ENCODE measurements around the gene NMNAT1.
A peak's percentile ranks its signal among the peaks of the same experiment; 100 is the strongest.
"Not testable (repeated sequence)": the region's sequence is repeated elsewhere in the genome, so short reads cannot be mapped to it uniquely, and the experiment has no call there.

Gene NMNAT1

GRCh38 chr1:9942939-9943788, at the start of gene NMNAT1, which contains the start of gene LZIC:
TSS of gene NMNAT1 (plus strand) at chr1:9943475. CDS start at chr1:9972074, 28,599 bp downstream.
TSS of gene LZIC (minus strand) at chr1:9943391. CDS start at chr1:9936619, 6,772 bp downstream.
- DNase-seq: peak; percentile 83 to 93

DNA sequence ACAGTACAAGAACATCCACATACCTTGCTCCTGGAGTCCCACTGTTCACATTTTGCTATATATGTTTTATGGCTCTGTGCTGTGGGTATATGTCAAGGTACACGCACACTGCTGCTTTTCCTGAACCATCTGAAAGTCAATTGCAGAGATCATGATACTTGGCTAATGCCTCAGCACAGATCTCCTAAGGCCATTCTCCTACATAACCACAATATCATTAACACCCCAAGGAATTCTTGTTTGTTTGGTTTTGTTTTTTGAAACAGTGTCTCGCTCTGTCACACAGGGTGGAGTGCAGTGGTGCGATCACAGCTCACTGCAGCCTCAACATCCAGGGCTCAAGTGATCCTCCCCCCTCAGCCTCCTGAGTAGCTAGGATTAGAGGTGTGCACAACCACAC, 49.2 kb upstream of the NMNAT1 start:
- DNase-seq: no peak

- DNase-seq: peak; percentile 36 to 57
Measured at GRCh38 chr1:9900142-9901043, 42.9 kb upstream of the NMNAT1 start.

- no peak for DNase-seq
Measured at GRCh38 chr1:9901148-9902059, 41.9 kb upstream of the NMNAT1 start.

- peak in 1 of 2 donors; percentile 45 for DNase-seq
Measured at GRCh38 chr1:9902060-9902452, 41.2 kb upstream of the NMNAT1 start.

- DNase-seq: no peak
Measured at GRCh38 chr1:9903801-9904527, 39.3 kb upstream of the NMNAT1 start.

- DNase-seq: no peak
Measured at GRCh38 chr1:9904596-9904995, 38.7 kb upstream of the NMNAT1 start.

GRCh38 chr1:9905010-9905409, 38.3 kb upstream of the NMNAT1 start:
- DNase-seq: no peak

DNA sequence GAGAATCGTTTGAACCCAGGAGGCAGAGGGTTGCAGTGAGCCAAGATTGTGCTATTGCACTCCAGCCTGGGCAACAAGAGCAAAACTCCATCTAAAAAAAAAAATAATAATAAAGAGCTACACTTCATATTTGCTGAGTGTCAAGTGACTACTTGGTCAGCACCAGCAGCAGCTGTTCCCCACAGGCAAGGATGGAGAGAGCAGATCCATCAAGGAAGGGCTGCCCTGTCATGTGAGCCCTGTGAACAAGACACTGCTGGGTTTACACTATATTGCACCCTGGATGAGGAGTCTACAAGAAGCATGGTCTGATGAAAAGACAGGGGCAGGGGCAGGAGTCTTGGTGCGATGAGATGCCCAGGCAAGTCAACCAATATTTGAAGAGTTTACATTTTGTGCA, 36.8 kb upstream of the NMNAT1 start:
- DNase-seq: no peak

DNA sequence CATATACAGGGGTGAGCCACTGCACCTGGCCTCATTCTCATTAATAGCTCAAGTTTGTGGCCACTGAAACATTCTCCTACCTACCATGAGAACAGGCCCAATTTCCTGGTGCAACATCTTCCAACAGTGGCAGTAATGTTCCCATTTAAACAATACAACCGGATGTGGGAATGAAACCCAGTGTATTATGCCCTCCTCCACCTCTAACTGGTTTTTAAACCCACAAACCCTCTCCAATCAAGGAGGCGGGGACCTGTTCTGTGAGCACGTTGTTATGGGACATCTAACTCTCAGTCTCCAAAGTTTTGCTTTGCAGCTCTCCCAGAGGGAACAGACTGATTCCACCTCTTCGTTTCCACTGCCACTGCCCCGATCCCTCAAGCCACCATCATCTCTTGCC, 35.8 kb upstream of the NMNAT1 start:
- no peak for DNase-seq

DNA sequence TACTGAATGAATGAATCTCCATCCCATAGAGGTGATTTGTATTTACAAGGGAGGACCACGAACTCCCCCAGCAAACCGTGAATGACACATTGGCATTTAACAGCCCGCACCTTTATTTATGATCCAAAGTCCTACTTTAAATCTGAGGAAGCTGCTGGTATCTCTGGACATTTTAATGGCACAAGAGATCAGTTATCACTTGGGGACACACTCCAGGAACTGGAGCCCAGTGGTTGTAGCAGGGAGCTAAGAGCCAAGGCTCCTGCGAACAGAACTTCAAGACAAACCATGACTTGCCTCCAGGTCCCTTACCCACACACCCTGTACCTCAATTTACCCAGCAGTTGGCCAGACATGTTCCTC, 34.4 kb upstream of the NMNAT1 start:
- no peak for DNase-seq

DNA sequence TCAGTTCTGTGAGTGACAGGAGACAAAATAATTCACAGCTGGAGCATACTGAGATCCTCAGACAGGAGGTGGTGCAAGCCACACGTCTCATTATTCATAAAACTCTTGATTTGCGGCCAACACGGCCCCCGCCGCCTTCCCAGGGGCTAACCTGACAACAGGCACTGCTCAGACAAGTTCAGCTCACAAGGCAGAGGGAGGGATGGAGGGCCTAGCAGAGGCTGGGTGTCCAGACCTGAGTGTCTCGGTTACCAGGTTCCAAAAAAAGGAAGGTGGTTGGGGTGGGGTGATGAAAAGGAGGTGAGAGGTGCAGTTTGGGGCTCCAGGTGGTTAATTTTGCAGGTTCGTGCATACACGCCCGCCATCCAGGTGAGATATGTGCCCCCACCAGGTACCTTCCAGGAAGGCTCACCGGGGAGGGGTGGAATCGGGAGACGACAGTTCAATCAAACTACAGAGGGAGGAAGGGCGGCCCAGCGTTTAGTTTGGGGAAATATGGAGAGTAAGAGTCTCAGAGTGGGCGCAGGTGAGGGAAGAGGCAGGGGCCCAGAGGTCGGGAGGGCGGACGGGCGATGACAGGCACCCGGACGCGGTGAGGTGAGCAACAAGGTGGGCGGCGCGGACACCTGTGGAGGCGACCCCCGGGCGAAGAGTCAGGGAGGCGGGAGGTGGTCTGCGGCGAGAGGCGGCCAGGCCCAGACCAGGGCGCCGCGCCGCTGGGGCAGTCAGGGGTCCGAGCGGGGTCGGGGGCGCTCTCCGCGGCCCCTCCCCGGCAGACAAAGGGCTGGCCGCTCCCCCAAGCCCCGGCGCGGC, 33.8 kb upstream of the NMNAT1 start:
- DNase-seq: no peak

DNA sequence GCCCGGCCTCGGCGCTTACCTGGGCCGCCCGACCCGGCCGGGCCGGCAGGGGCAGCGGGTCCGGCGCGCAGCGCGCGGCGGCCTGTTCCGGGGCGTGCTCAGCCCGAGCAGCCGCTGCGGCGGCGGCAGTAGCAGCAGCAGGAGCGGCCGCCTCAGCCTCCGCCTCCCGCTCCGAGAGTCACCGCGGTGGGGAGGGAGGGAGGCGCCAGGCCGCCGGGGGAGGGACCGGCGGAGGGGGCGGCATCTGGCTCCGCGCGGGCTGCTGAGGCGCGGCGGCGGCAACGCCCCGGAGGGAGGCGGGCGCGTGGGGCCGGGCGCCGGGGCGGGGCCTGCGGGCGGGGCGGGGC, 33.2 kb upstream of the NMNAT1 start, which contains the start of gene CTNNBIP1:
TSS of gene CTNNBIP1 (minus strand) at position 194 of the 347 bp plus-strand sequence. CDS start 38,205 bp downstream, outside the sequence.
- peak in 1 of 2 donors; percentile 98 for DNase-seq

- peak; percentile 99 to 100 for DNase-seq
Measured at GRCh38 chr1:9910423-9911178, 32.7 kb upstream of the NMNAT1 start.

- DNase-seq: no peak
Measured at GRCh38 chr1:9912264-9912936, 30.9 kb upstream of the NMNAT1 start.

- no peak for DNase-seq
Measured at GRCh38 chr1:9914610-9914937, 28.7 kb upstream of the NMNAT1 start.

DNA sequence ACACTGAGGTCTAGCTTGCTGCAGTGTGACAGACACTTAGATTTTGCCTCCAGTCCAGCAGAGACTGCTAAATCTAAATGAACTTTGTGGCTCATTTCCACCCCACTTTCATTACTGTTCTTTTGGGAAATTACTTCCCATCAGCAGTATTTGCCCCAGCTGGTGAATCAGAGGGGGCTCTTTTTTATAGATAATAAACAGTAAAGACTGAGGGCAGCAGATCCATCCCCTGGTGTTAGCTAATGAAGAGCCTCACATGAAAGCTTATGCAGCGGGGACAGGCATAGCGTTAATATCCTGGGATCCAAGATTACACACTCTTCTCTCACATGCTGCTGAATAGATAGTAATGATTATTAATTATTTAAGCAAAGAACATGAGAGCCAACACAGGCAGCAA, 26.8 kb upstream of the NMNAT1 start:
- no peak for DNase-seq

GRCh38 chr1:9917495-9917894, 25.8 kb upstream of the NMNAT1 start:
- DNase-seq: not testable (repeated sequence)

DNA sequence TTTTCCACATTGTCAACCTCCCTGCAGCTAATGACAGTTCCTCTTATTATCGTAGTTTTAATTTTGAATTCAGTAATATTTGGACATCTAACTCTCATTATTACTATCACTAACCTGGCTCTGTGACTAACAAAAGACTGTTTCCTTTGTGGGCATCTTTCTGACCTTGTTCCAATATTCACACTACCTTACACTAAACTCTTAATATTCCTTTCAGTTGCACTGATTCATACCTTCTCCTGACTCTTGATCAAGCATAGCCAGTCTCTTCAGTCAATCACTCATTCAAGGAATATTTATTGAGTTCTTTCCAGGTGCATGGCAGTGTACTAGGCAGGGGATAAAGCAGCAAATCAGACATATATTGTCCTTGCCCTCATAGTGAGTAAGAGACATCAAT, 25.4 kb upstream of the NMNAT1 start:
- no peak for DNase-seq

DNA sequence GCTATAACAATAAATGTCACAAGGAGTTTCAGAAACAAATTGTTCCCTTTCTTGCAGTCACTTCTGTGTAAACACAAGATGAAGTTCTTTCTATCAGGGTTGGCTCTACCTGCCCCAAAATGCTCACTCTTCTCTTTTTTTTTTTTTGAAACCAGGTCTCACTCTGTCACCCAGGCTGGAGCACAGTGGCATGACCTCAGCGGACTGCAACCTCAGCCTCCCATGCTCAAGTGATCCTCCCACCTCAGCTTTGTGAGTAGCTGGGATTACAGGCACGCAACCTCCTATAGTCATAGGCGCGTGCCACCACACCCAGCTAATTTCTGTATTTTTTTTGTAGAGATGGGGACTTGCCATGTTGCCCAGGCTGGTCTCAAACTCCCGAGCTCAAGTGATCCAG, 22.7 kb upstream of the NMNAT1 start:
- DNase-seq: no peak
